Measurements from ENCODE around the gene INSYN1. TPM values are rescaled to one million over a fixed set of nuclear protein-coding genes. Genes with fewer than 3 reads are reported as not detected.

The INSYN1 gene
- total and polyA plus RNA-seq, 9 of the 15 experiments (the other 6 are each of a cell fraction or from before 2014, with no cell fraction given) = not detected

DNA sequence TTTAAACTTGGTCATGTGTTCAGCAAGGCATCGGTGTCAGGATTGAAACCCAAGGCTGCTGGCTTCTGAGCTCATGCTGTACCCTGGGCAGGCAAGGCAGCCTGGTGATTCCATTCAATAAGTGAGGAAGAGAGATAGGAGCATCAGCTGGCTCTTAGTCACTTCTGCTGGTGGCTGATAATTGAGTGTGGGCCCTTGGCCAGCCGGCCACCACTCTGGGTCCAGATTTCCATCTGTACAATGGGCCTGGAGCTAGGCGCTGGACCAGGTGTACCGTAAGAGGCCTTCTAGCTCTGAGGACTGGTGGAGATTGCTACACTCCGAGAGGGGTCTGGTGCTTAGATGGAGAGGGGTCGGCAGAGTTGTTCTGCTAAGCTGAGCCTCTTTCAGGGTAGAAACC is 64.7 kb downstream of the INSYN1 start (continued):
- no peak for TF ChIP-seq ZFP36 (IDR thresholded peaks at IDR 0.05; ENCODE audit: low read depth, low read length, partially characterized antibody)
- TF ChIP-seq, protein P1, sequence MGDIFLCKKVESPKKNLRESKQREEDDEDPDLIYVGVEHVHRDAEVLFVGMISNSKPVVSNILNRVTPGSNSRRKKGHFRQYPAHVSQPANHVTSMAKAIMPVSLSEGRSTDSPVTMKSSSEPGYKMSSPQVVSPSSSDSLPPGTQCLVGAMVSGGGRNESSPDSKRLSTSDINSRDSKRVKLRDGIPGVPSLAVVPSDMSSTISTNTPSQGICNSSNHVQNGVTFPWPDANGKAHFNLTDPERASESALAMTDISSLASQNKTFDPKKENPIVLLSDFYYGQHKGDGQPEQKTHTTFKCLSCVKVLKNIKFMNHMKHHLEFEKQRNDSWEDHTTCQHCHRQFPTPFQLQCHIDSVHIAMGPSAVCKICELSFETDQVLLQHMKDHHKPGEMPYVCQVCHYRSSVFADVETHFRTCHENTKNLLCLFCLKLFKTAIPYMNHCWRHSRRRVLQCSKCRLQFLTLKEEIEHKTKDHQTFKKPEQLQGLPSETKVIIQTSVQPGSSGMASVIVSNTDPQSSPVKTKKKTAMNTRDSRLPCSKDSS (IDR thresholded peaks at IDR 0.05; ENCODE audit: low read depth, partially characterized antibody) = no peak
- no peak for TF ChIP-seq RBM39 (optimal IDR thresholded peaks at IDR 0.05; ENCODE audit: low read depth, low read length)
- no peak for TF ChIP-seq ZBTB7A (IDR thresholded peaks at IDR 0.05; ENCODE audit: borderline replicate concordance, control insufficient read depth, low read depth, low read length)
- no peak for TF ChIP-seq HDAC3 (IDR thresholded peaks at IDR 0.05; ENCODE audit: borderline replicate concordance, partially characterized antibody)
- TF ChIP-seq ELF2 (CRISPR knock-in tag; IDR thresholded peaks at IDR 0.05) = no peak
- no peak for TF ChIP-seq PKNOX1 (IDR thresholded peaks at IDR 0.05)
- TF ChIP-seq ETV5 (CRISPR knock-in tag; IDR thresholded peaks at IDR 0.05; ENCODE audit: low read depth) = no peak
- no peak for TF ChIP-seq BCOR (IDR thresholded peaks at IDR 0.05)
- no peak for TF ChIP-seq ZNF696 (CRISPR knock-in tag; conservative IDR thresholded peaks at IDR 0.05)
- TF ChIP-seq USF1 (CRISPR knock-in tag; IDR thresholded peaks at IDR 0.05) = no peak
- no peak for TF ChIP-seq MYC (IDR thresholded peaks at IDR 0.05; ENCODE audit: low read depth, low read length)
- no peak for TF ChIP-seq MYC (CRISPR knock-in tag; IDR thresholded peaks at IDR 0.05; ENCODE audit: borderline replicate concordance, low read depth)
- no peak for TF ChIP-seq SP2 (IDR thresholded peaks at IDR 0.05; ENCODE audit: extremely low read depth, low read depth, low read length, poor library complexity, severe bottlenecking)
- TF ChIP-seq, protein P2, sequence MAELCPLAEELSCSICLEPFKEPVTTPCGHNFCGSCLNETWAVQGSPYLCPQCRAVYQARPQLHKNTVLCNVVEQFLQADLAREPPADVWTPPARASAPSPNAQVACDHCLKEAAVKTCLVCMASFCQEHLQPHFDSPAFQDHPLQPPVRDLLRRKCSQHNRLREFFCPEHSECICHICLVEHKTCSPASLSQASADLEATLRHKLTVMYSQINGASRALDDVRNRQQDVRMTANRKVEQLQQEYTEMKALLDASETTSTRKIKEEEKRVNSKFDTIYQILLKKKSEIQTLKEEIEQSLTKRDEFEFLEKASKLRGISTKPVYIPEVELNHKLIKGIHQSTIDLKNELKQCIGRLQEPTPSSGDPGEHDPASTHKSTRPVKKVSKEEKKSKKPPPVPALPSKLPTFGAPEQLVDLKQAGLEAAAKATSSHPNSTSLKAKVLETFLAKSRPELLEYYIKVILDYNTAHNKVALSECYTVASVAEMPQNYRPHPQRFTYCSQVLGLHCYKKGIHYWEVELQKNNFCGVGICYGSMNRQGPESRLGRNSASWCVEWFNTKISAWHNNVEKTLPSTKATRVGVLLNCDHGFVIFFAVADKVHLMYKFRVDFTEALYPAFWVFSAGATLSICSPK (IDR thresholded peaks at IDR 0.05; ENCODE audit: borderline replicate concordance) = no peak
- no peak for TF ChIP-seq C11orf30 (IDR thresholded peaks at IDR 0.05; ENCODE audit: low read depth)

Measured in K562 (cell line).